Trophoblast cell (in vitro differentiated cells and primary cell): Measurements from ENCODE around the gene C19orf47.

ENCODE experiments used
- DNase-seq, 2 donors: peaks; one replicate each; pipeline ENCODE4 v3.0.0-alpha.2; 2016
- H2AFZ ChIP-seq: 2 replicates; pipeline ENCODE4 v1.6.1; 2013; ENCODE audit warnings: low read length, moderate library complexity, mild to moderate bottlenecking; ENCODE audit not compliant: insufficient read depth, poor library complexity
- H2AK5ac ChIP-seq: 2 replicates; pipeline ENCODE4 v1.6.1; 2013; ENCODE audit warnings: mild to moderate bottlenecking, low read length
- H2BK120ac ChIP-seq: 2 replicates; pipeline ENCODE4 v1.6.1; 2013; ENCODE audit warnings: low read length, mild to moderate bottlenecking, moderate library complexity; ENCODE audit not compliant: insufficient read depth, poor library complexity
- H2BK12ac ChIP-seq: 2 replicates; pipeline ENCODE4 v1.6.1; 2013; ENCODE audit warnings: mild to moderate bottlenecking, low read length, moderate library complexity
- H2BK5ac ChIP-seq: 2 replicates; pipeline ENCODE4 v1.6.1; 2013; ENCODE audit warnings: low read length, low read depth, moderate library complexity, mild to moderate bottlenecking; ENCODE audit not compliant: poor library complexity
- H3K14ac ChIP-seq: 2 replicates; pipeline ENCODE4 v1.6.1; 2013; ENCODE audit warnings: mild to moderate bottlenecking, low read length
- H3K18ac ChIP-seq: 2 replicates; pipeline ENCODE4 v1.6.1; 2013; ENCODE audit warnings: mild to moderate bottlenecking, low read length
- H3K23ac ChIP-seq: 2 replicates; pipeline ENCODE4 v1.6.1; 2013; ENCODE audit warnings: low read length
- H3K27ac ChIP-seq: 2 replicates; pipeline ENCODE4 v1.5.1; 2013; ENCODE audit warnings: low read depth, mild to moderate bottlenecking, inconsistent platforms, low read length, moderate library complexity
- H3K27me3 ChIP-seq: 2 replicates; pipeline ENCODE4 v1.6.1; 2013; ENCODE audit warnings: inconsistent platforms, mild to moderate bottlenecking, low read length, moderate library complexity; ENCODE audit not compliant: insufficient read depth
- H3K36me3 ChIP-seq, 2 experiments: 1 replicate in 1 of 2; 2 replicates in 1 of 2; pipeline ENCODE4 v1.6.1; 2013; ENCODE audit warnings: low read length in 2 of 2, mild to moderate bottlenecking in 2 of 2, moderate library complexity in 1 of 2; ENCODE audit not compliant: insufficient read depth in 2 of 2, control insufficient read depth in 1 of 2
- H3K4ac ChIP-seq: 2 replicates; pipeline ENCODE4 v1.6.1; 2013; ENCODE audit warnings: low read depth, mild to moderate bottlenecking, low read length, moderate library complexity
- H3K4me1 ChIP-seq, 2 experiments: 1 replicate in 1 of 2; 2 replicates in 1 of 2; pipeline ENCODE4 v1.6.1; 2013; ENCODE audit warnings: low read length in 2 of 2, mild to moderate bottlenecking in 2 of 2, moderate library complexity in 1 of 2; ENCODE audit not compliant: insufficient read depth in 2 of 2, control insufficient read depth in 1 of 2
- H3K4me2 ChIP-seq: 2 replicates; pipeline ENCODE4 v1.6.1; 2013; ENCODE audit warnings: inconsistent platforms, mild to moderate bottlenecking, low read length, moderate library complexity
- H3K4me3 ChIP-seq: 2 replicates; pipeline ENCODE4 v1.5.1; 2013; ENCODE audit warnings: mild to moderate bottlenecking, low read depth, low read length, inconsistent platforms
- H3K79me1 ChIP-seq: one replicate; pipeline ENCODE4 v1.6.1; 2013; ENCODE audit warnings: low read length
- H3K79me2 ChIP-seq: 2 replicates; pipeline ENCODE4 v1.6.1; 2013; ENCODE audit warnings: low read length, mild to moderate bottlenecking; ENCODE audit not compliant: control insufficient read depth, insufficient read depth, poor library complexity
- H3K9ac ChIP-seq: 2 replicates; pipeline ENCODE4 v1.6.1; 2013; ENCODE audit warnings: mild to moderate bottlenecking, low read length
- H3K9me3 ChIP-seq: 2 replicates; pipeline ENCODE4 v1.6.1; 2013; ENCODE audit warnings: low read depth, mild to moderate bottlenecking, control low read depth, inconsistent platforms, low read length; ENCODE audit not compliant: insufficient read depth
- H4K12ac ChIP-seq: 2 replicates; pipeline ENCODE4 v1.6.1; 2013; ENCODE audit warnings: low read depth, mild to moderate bottlenecking, low read length, moderate library complexity
- H4K8ac ChIP-seq: 2 replicates; pipeline ENCODE4 v1.6.1; 2013; ENCODE audit warnings: low read depth, mild to moderate bottlenecking, low read length, moderate library complexity
- H4K91ac ChIP-seq: one replicate; pipeline ENCODE4 v1.6.1; 2013; ENCODE audit warnings: low read depth, mild to moderate bottlenecking, low read length, moderate library complexity
- WGBS: extraction: QIAGEN DNeasy Blood & Tissue Kit; methylation state at CpG from one replicate; pipeline ENCODE4 v1.1.7; 2013; ENCODE audit warnings: missing lambda C conversion rate; ENCODE audit not compliant: insufficient read length, insufficient coverage; ENCODE audit errors: extremely low coverage; 5-methylcytosine and 5-hydroxymethylcytosine counted together

Gene C19orf47

GRCh38 chr19:40282209-40282580 lies 66.0 kb downstream of the C19orf47 start:
- Histone ChIP-seq H3K4me3 (no peak overlapping the region), H3K4me1 (peaks cover 6 to 19% of the 10 kb centered on the region in 2 experiments), H3K9me3 (no peaks in the 10 kb centered on the region), H3K14ac (no peak overlapping the region), H3K27me3 (no peaks in the 10 kb centered on the region), H3K18ac (no peak overlapping the region), H4K8ac (no peak overlapping the region), H2BK5ac (no peak overlapping the region), H3K23ac (no peak overlapping the region), H2AFZ (no peak overlapping the region), H4K12ac (no peak overlapping the region), H4K91ac (no peak overlapping the region), H3K36me3 (peaks cover 8% of the 10 kb centered on the region in 2 experiments), H2BK120ac (no peak overlapping the region), H3K9ac (no peak overlapping the region), H2BK12ac (no peak overlapping the region), H3K27ac (no peak overlapping the region), H2AK5ac (no peak overlapping the region), H3K79me2 (peaks cover 28% of the 10 kb centered on the region), H3K4me2 (no peak overlapping the region), H3K4ac (peak overlapping the region; percentile 22), H3K79me1 (peaks cover 9% of the 10 kb centered on the region)
- no CpG with 5 or more reads among the region's 6 CpGs for WGBS
- no peak for DNase-seq

- Histone ChIP-seq H3K23ac (no peak overlapping the region), H3K9me3 (no peaks in the 10 kb centered on the region), H3K4me1 (peaks cover 6 to 19% of the 10 kb centered on the region in 2 experiments), H4K12ac (no peak overlapping the region), H3K4me3 (no peak overlapping the region), H2BK12ac (no peak overlapping the region), H2BK120ac (no peak overlapping the region), H3K4me2 (no peak overlapping the region), H4K91ac (no peak overlapping the region), H2AFZ (no peak overlapping the region), H3K4ac (peak overlapping the region; percentile 22), H2AK5ac (no peak overlapping the region), H3K9ac (no peak overlapping the region), H3K27me3 (no peaks in the 10 kb centered on the region), H3K18ac (no peak overlapping the region), H4K8ac (no peak overlapping the region), H3K36me3 (peaks cover 8% of the 10 kb centered on the region in 2 experiments), H3K27ac (no peak overlapping the region), H3K79me1 (peaks cover 9% of the 10 kb centered on the region), H3K79me2 (peaks cover 28% of the 10 kb centered on the region), H3K14ac (no peak overlapping the region), H2BK5ac (no peak overlapping the region)
- WGBS = no CpG with 5 or more reads among the region's 14 CpGs
- DNase-seq = no peak
These were observed 66.6 kb downstream of the C19orf47 start for GRCh38 chr19:40281381-40282208.

GRCh38 chr19:40280608-40281221 lies 67.5 kb downstream of the C19orf47 start:
- H3K9ac ChIP-seq = no peak overlapping the region
- DNase-seq = no peak
- no peak overlapping the region for H2AK5ac ChIP-seq
- H3K18ac ChIP-seq = no peak overlapping the region
- H3K79me2 ChIP-seq = peaks cover 28% of the 10 kb centered on the region
- no peak overlapping the region for H3K4me3 ChIP-seq
- no peak overlapping the region for H3K27ac ChIP-seq
- H3K14ac ChIP-seq = no peak overlapping the region
- H2BK5ac ChIP-seq = no peak overlapping the region
- no peak overlapping the region for H4K12ac ChIP-seq
- peaks cover 8% of the 10 kb centered on the region in 2 experiments for H3K36me3 ChIP-seq
- no peak overlapping the region for H2BK12ac ChIP-seq
- no peak overlapping the region for H2BK120ac ChIP-seq
- H3K27me3 ChIP-seq = no peaks in the 10 kb centered on the region
- no peaks in the 10 kb centered on the region for H3K9me3 ChIP-seq
- H2AFZ ChIP-seq = no peak overlapping the region
- no peak overlapping the region for H4K8ac ChIP-seq
- peak overlapping the region; percentile 34 for H3K23ac ChIP-seq
- WGBS = no CpG with 5 or more reads among the region's 10 CpGs
- peaks cover 6 to 19% of the 10 kb centered on the region in 2 experiments for H3K4me1 ChIP-seq
- no peak overlapping the region for H4K91ac ChIP-seq
- no peak overlapping the region for H3K4ac ChIP-seq
- H3K4me2 ChIP-seq = no peak overlapping the region
- peaks cover 8% of the 10 kb centered on the region for H3K79me1 ChIP-seq

GRCh38 chr19:40279761-40280607 lies 68.2 kb downstream of the C19orf47 start:
- no peak overlapping the region for H3K23ac ChIP-seq
- no peak overlapping the region for H3K9ac ChIP-seq
- no peak overlapping the region for H4K8ac ChIP-seq
- peaks cover 5% of the 10 kb centered on the region for H3K79me1 ChIP-seq
- no peak for DNase-seq
- H2BK5ac ChIP-seq = no peak overlapping the region
- H3K4me3 ChIP-seq = no peak overlapping the region
- WGBS = no CpG with 5 or more reads among the region's 17 CpGs
- peaks cover 8% of the 10 kb centered on the region in 2 experiments for H3K36me3 ChIP-seq
- H2BK120ac ChIP-seq = no peak overlapping the region
- H4K12ac ChIP-seq = no peak overlapping the region
- H2AK5ac ChIP-seq = no peak overlapping the region
- H2AFZ ChIP-seq = no peak overlapping the region
- H3K18ac ChIP-seq = no peak overlapping the region
- no peak overlapping the region for H4K91ac ChIP-seq
- peaks cover 6 to 19% of the 10 kb centered on the region in 2 experiments for H3K4me1 ChIP-seq
- H3K79me2 ChIP-seq = peaks cover 26% of the 10 kb centered on the region
- H2BK12ac ChIP-seq = no peak overlapping the region
- H3K27me3 ChIP-seq = no peaks in the 10 kb centered on the region
- H3K9me3 ChIP-seq = no peaks in the 10 kb centered on the region
- no peak overlapping the region for H3K14ac ChIP-seq
- no peak overlapping the region for H3K27ac ChIP-seq
- H3K4ac ChIP-seq = no peak overlapping the region
- no peak overlapping the region for H3K4me2 ChIP-seq
